ENCODE data around the gene CAMSAP3.
A peak's percentile ranks its signal among the peaks of the same experiment; 100 is the strongest.
"Not testable (repeated sequence)": the region's sequence is repeated elsewhere in the genome, so short reads cannot be mapped to it uniquely, and the experiment has no call there.

CAMSAP3 gene

GRCh38 chr19:7595466-7596133 is at the start of gene CAMSAP3:
Gene CAMSAP3, plus strand, starts transcription at chr19:7595863. Its CDS starts 140 bp downstream, at chr19:7596003.
- peak; percentile 26 for DNase-seq (ENCODE audit: low read depth)

- no peak for DNase-seq (ENCODE audit: low read depth)
Observed at GRCh38 chr19:7545904-7546303, 49.8 kb upstream of the CAMSAP3 start.

GRCh38 chr19:7547159-7547558 is 48.5 kb upstream of the CAMSAP3 start:
- no peak for DNase-seq (ENCODE audit: low read depth)

GRCh38 chr19:7549429-7550148 is 46.1 kb upstream of the CAMSAP3 start:
- no peak for DNase-seq (ENCODE audit: low read depth)

- no peak for DNase-seq (ENCODE audit: low read depth)
Observed at GRCh38 chr19:7550169-7550770, 45.4 kb upstream of the CAMSAP3 start.

GRCh38 chr19:7550987-7551761 is 44.5 kb upstream of the CAMSAP3 start:
- DNase-seq (ENCODE audit: low read depth) = peak; percentile 22

GRCh38 chr19:7552781-7553180 is 42.9 kb upstream of the CAMSAP3 start:
- no peak for DNase-seq (ENCODE audit: low read depth)

GRCh38 chr19:7554565-7554964 is 41.1 kb upstream of the CAMSAP3 start:
- no peak for DNase-seq (ENCODE audit: low read depth)

- no peak for DNase-seq (ENCODE audit: low read depth)
Observed at GRCh38 chr19:7554990-7555864, 40.4 kb upstream of the CAMSAP3 start.

GRCh38 chr19:7556696-7557315 is 38.9 kb upstream of the CAMSAP3 start:
- no peak for DNase-seq (ENCODE audit: low read depth)

- no peak for DNase-seq (ENCODE audit: low read depth)
Observed at GRCh38 chr19:7558667-7559066, 37.0 kb upstream of the CAMSAP3 start.

GRCh38 chr19:7559102-7559501 is 36.6 kb upstream of the CAMSAP3 start:
- DNase-seq (ENCODE audit: low read depth) = no peak

- DNase-seq (ENCODE audit: low read depth) = no peak
Observed at GRCh38 chr19:7560255-7560654, 35.4 kb upstream of the CAMSAP3 start.

- DNase-seq (ENCODE audit: low read depth) = no peak
Observed at GRCh38 chr19:7561325-7561724, 34.3 kb upstream of the CAMSAP3 start.

GRCh38 chr19:7562646-7563393 is 32.8 kb upstream of the CAMSAP3 start:
- no peak for DNase-seq (ENCODE audit: low read depth)

- no peak for DNase-seq (ENCODE audit: low read depth)
Observed at GRCh38 chr19:7564866-7565265, 30.8 kb upstream of the CAMSAP3 start.

- DNase-seq (ENCODE audit: low read depth) = no peak
Observed at GRCh38 chr19:7565332-7565731, 30.3 kb upstream of the CAMSAP3 start.

- no peak for DNase-seq (ENCODE audit: low read depth)
Observed at GRCh38 chr19:7570761-7571160, 24.9 kb upstream of the CAMSAP3 start.

GRCh38 chr19:7575434-7576040 is 20.1 kb upstream of the CAMSAP3 start:
- no peak for DNase-seq (ENCODE audit: low read depth)

GRCh38 chr19:7577422-7577821 is 18.2 kb upstream of the CAMSAP3 start:
- not testable (repeated sequence) for DNase-seq (ENCODE audit: low read depth)

Measured in fibroblast of the conjunctiva (primary cell).